LoVo (cell line): ENCODE results near the gene API5.
"Not testable (repeated sequence)": the region's sequence is repeated elsewhere in the genome, so short reads cannot be mapped to it uniquely, and the experiment has no call there.

Experiments
- DNase-seq: peaks from one replicate; pipeline ENCODE4 v3.0.0-alpha.2; 2016; ENCODE audit warnings: low spot score

API5 gene

DNA sequence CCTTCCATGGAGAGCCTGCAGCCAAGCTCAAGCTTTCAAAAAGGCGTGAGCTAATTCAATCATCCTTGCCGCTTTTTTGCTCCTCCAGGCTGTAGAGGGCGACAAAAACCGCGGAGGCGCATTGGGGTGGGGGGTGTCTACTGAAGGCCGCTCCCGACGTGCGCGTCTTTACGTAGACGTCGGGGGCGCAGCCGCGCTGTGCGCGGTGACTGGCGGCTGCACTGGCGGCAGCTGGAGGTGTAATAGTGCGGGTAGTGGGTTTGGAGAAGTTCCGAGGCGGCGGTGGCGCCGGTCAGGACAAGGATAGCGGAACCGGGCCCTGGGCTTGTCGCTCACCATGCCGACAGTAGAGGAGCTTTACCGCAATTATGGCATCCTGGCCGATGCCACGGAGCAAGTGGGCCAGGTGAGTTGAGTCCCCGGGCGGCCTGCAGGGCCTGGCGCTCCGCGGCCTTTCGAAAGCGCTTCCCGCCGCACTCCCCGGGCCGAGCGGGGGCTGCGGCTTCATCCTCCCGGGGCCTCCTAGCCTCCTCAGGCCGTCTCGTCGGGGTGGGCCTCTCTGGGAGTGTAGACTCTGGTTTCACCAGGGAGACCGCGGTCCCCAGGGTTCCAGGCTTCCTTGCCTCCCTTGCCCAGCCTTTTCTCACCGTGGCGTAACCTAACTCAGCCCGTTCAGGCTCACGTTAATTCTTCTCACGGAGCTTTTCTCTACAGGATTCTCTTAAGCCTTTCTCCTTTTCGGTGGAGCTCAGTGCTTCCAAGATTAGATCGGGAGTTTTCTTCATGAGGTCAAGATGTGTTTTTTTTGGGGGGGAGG, at the start of gene API5:
Gene API5, plus strand, starts transcription at position 206 of the 817 bp plus-strand sequence. Its CDS starts 132 bp downstream, at position 338.
- peak; percentile 93 for DNase-seq

DNA sequence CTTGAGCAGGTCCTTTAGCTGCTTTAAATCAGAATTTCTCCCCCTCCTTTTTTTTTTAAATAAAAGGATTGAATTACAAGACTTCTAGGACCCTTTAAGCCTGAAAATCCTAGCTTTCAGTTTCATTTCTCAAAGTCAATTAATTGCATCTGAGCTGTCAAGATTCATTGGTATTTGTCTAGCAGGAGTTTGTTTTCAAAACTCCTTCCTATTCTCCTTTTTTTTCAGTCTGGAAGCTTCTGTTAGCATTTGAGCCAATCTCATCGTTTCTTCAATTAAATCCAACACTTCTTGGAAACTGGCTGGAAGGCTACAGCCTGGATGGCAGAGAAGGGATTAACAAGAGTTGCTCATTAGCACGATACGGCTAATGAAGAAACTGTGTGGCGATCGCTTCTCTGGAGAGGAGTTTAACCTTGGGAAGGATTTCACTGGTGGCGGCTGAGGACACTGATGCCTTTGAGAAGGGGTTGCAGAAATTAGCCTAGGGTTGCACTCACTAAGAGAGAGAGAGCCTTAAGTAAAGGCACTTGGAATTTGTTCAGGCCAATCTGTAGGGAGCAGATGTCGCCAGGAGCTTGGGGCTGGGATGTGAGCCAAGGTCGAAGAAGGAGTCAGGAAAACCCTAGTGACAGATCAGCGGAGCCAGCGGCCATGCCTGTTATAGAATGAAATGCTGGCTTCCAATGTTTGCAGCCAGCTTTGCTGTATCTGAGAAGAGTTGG, 43.8 kb upstream of the API5 start:
- DNase-seq = no peak

DNA sequence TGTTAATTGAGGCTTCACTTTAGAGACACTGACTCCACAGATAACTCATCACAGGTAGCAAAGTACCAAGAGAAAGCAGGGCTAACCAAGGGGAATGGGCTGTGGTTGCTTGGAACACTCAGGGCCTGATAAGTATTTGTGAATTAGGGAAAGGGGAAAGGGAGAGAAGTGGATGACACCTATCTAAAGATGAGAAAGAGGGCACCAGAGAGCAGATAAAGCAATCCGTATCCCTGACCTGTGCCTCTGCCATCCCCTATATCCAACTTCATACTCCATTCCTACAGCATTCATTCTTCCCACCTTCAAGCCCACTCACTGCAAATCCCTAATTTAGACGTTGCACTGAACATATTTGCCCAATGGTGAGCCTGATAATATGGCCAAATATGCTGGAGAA, 43.0 kb upstream of the API5 start:
- no peak for DNase-seq

DNA sequence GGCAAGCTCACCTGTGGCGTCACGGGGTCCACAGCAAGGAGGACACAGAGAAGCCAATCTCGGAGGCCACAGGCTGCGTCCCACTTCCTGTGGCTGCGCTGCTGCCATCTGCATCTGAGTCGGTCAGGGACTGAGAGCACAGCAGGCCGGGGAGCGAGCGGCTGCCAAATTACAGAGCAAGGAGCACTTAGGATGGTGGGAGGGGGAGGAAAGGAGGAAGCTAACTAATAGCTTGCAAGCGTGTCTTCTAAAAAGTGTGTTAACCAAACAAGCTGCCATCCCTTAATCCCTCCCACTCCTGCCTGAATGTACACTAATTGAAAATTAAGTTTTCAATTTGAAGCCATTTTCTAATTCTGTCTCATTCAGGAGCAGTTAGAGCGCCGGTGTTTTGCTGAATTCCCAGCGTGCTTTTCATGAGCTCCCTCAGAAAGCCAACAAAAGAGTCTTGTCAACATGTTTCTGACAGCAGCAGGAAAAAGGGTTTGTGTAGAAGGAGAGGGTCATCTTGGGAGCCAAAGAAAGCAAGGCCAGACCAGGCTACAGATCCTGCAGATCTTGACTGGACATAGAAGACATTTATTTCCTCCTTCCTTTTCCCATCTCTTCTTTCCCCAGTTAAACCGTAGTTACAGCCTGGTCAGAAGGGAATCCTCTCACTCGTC, 42.4 kb upstream of the API5 start:
- DNase-seq = no peak

DNA sequence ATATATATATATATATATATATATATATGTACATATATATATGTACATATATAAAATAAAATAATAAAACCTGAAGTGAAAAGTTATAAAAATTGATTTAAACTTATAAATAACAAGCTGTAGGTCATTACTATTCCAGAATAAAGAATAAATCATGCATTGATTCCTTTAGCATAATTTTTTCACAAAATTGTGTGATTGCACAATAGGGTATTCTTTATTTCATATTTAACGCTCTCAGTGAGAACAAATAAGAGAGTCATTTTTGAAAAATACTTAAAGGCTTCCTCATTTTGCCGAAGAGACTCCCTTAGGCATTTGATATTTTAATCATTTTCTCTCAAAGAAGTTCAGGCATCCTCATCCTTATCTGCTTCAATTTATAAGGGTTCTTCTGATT, 41.3 kb upstream of the API5 start:
- DNase-seq = no peak

GRCh38 chr11:43278193-43278956, 33.4 kb upstream of the API5 start:
- peak; percentile 7 for DNase-seq

DNA sequence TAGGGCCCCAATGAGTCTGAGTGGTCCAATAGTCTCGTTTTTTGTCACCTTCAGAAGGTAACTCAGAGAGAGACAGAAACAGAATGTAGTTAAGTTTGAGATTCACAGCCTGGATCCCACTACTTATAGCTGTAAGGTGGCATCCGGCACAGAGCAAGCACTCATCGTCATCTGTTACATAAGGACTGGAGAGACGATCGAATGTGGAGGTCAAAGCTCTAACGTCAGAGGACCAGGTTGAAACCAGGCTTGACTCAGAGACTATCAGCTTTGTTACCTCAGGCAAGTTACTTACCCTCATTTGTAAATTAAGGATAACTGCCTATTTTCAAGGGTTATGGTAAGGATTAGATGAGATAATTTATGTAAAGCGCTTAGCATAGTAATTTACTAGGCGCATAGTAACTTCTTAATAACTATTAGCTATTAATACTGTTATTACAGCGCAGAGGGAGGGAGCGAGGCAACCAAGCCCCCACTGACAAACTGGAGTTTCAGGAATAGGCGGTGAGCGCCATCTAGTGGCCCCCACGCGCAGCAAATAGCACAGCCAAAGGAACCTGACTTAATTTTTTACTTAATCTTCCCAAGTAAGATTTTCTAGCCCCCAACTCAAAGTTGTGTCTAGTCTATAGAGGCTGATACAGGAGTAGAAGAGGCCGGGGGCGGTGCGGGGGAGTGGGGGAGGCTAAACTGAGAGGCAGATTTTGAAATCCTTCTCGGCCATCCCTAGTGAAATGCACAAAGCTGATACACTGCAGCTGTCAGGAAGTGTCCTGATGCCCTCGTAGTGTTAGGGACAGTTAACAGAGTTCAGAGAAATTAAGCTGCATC, 29.0 kb upstream of the API5 start:
- peak; percentile 26 for DNase-seq

- DNase-seq = no peak
Measured at GRCh38 chr11:43285826-43286225, 26.0 kb upstream of the API5 start.

- no peak for DNase-seq
Measured at GRCh38 chr11:43289368-43289767, 22.4 kb upstream of the API5 start.

- no peak for DNase-seq
Measured at GRCh38 chr11:43298397-43298796, 13.4 kb upstream of the API5 start.

DNA sequence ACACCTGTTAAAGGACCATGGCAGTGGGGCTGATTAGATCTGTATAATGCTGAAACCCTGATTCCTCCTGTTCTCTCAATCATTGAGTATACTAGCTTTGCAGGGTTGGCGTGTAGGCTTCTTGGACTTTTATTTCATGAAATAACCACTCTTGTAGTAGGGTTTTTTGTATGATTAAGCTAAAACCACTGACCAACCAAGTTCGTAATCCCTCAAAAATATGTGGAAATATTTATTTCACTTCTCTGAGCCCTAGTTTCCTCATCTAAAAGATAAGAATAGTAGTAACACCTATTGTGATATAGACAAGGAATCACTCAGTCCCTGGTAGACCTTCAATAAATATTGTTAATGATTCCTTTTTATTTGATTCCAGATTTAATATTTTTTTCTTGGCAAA, 4.2 kb downstream of the API5 start:
- no peak for DNase-seq

- no peak for DNase-seq
Measured at GRCh38 chr11:43316451-43316850, 4.7 kb downstream of the API5 start.

DNA sequence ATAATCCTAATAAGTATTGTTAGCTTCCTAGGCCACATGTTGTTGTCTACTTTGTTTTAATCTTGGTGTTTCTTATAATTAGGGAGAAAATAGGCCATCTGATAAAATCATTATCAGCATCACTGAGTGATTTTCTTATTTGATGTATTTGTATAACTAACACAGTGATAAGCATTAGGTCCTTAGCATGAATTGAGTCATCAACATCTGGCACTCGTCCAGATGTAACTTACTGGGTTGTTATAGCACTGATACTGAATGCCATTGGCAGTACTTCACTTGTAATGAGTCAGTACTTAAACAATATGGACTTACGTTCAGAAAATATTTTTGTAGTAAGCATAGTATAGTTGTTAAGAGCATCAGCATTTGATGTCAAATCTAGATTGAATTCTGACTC, 16.2 kb downstream of the API5 start:
- DNase-seq = peak; percentile 48

DNA sequence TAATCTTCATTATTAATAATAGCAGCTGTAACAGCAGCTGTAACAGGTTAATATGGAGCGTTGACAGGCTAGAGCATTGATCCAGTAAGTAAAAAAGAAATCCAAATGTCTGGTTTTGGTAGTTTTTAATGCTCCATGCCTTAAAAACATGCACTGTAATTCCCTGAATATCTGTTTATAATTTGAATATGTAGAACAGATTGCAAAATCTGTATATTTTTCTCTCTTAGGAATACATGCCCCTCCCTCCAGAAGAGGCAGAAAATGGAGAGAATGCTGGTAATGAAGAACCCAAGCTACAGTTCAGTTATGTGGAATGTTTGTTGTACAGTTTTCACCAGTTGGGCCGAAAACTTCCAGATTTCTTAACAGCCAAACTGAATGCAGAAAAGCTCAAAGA, 16.7 kb downstream of the API5 start:
- DNase-seq = no peak

DNA sequence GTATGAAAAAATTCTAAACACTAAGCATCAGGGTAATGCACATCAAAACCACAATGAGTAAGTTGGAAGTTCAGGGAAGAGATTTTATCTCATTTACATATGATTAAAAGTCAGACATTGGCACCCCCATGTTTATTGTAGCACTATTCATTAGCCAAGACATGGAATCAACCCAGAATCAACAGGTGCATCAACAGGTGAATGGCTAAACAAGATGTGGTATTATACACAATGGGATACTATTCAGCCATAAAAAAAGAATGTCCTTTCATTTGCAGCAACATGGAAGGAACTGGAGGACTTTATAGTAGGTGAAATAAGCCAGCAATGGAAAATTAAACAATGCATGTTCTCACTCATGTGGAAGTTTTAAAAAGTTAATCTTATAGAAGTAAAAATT, 29.4 kb downstream of the API5 start:
- no peak for DNase-seq

GRCh38 chr11:43351426-43351825, 39.6 kb downstream of the API5 start:
- DNase-seq = not testable (repeated sequence)

GRCh38 chr11:43354311-43354710, 42.5 kb downstream of the API5 start:
- no peak for DNase-seq

- no peak for DNase-seq
Measured at GRCh38 chr11:43356336-43356735, 44.5 kb downstream of the API5 start.

GRCh38 chr11:43358279-43358800, 46.5 kb downstream of the API5 start:
- no peak for DNase-seq

DNA sequence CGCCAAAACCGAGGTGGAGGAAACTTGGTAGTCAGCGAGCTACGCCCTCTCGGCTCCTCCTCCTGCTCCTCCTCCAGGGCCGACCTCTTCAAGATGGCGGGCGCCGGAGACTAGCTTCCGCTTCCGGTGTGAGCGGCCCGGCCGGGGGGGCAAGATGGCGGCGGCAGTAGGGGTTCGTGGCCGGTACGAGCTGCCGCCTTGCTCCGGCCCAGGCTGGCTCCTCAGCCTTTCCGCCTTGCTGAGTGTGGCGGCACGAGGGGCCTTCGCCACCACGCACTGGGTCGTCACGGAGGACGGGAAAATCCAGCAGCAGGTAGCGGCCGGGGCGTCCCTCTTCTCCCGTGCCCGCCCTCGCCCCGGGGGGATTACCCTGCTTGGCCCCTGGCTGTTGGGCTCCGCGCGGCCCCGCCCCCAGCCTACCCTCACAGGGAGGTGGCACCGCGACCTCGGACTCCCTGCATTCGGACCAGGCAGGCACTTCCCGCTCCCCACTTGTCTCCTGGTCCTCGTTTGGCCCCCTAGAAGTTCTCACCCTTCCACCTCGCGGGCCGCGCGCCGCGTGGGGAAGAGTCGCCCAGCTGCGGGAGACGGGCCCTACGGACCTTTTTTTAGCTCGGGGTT, 47.1 kb downstream of the API5 start, which contains the start of gene TTC17:
Gene TTC17, plus strand, starts transcription at position 120 of the 621 bp plus-strand sequence. Its CDS starts 35 bp downstream, at position 155.
- DNase-seq = peak; percentile 95
